Measurements from ENCODE around the gene TRIM72.
A peak's percentile ranks its signal among the peaks of the same experiment; 100 is the strongest.
"Not testable (repeated sequence)": the region's sequence is repeated elsewhere in the genome, so short reads cannot be mapped to it uniquely, and the experiment has no call there.

TRIM72 gene

GRCh38 chr16:31213877-31214707 is at the start of gene TRIM72:
TRIM72 (plus strand) TSS chr16:31214119; CDS start chr16:31214739, 620 bp downstream.
- peak within 1 kb of the TSS; percentile 71 for H3K27ac Mint-ChIP-seq
- peaks cover 42% of the 10 kb centered on the region for H3K4me1 Mint-ChIP-seq (ENCODE audit: low read depth)
- H3K9me3 Mint-ChIP-seq = no peaks in the 10 kb centered on the region
- peak within 1 kb of the TSS; percentile 81 for H3K4me3 Mint-ChIP-seq
- H3K27me3 Mint-ChIP-seq = peaks cover 58% of the 10 kb centered on the region
- H3K36me3 Mint-ChIP-seq (ENCODE audit: low read depth) = no peaks in the 10 kb centered on the region
- intact Hi-C loops (cut with micrococcal nuclease) = no loop called here

GRCh38 chr16:31167315-31167714 is 46.6 kb upstream of the TRIM72 start:
- H3K36me3 Mint-ChIP-seq (ENCODE audit: low read depth) = no peaks in the 10 kb centered on the region
- no peaks in the 10 kb centered on the region for H3K9me3 Mint-ChIP-seq
- H3K4me1 Mint-ChIP-seq (ENCODE audit: low read depth) = peaks cover 4% of the 10 kb centered on the region
- H3K27me3 Mint-ChIP-seq = no peaks in the 10 kb centered on the region
- intact Hi-C loops (cut with micrococcal nuclease) = no loop called here
- H3K4me3 Mint-ChIP-seq = no peak overlapping the region
- H3K27ac Mint-ChIP-seq = no peak overlapping the region

GRCh38 chr16:31168848-31169247 is 45.1 kb upstream of the TRIM72 start:
- Mint-ChIP-seq H3K4me1 (ENCODE audit: low read depth) (peaks cover 10% of the 10 kb centered on the region), H3K27me3 (no peaks in the 10 kb centered on the region), H3K36me3 (ENCODE audit: low read depth) (no peaks in the 10 kb centered on the region), H3K27ac (peak overlapping the region; percentile 25), H3K4me3 (no peak overlapping the region), H3K9me3 (no peaks in the 10 kb centered on the region)
- intact Hi-C loops (cut with micrococcal nuclease) = no loop called here

- H3K27ac Mint-ChIP-seq; H3K9me3 Mint-ChIP-seq; H3K4me1 Mint-ChIP-seq (ENCODE audit: low read depth); H3K4me3 Mint-ChIP-seq; H3K27me3 Mint-ChIP-seq; H3K36me3 Mint-ChIP-seq (ENCODE audit: low read depth); intact Hi-C loops (cut with micrococcal nuclease): not testable (repeated sequence)
Observed at GRCh38 chr16:31170048-31170447, 43.9 kb upstream of the TRIM72 start.

GRCh38 chr16:31177136-31177535 is 36.8 kb upstream of the TRIM72 start:
- Mint-ChIP-seq H3K9me3 (no peaks in the 10 kb centered on the region), H3K27me3 (peaks cover 8% of the 10 kb centered on the region), H3K4me3 (no peak overlapping the region), H3K4me1 (ENCODE audit: low read depth) (peaks cover 38% of the 10 kb centered on the region), H3K27ac (peak overlapping the region; percentile 68), H3K36me3 (ENCODE audit: low read depth) (peaks cover 31% of the 10 kb centered on the region)
- intact Hi-C loops (cut with micrococcal nuclease) = no loop called here

GRCh38 chr16:31179219-31179746 is 34.6 kb upstream of the TRIM72 start:
- H3K36me3 Mint-ChIP-seq (ENCODE audit: low read depth) = peaks cover 52% of the 10 kb centered on the region
- H3K4me3 Mint-ChIP-seq = peak overlapping the region; percentile 98
- H3K9me3 Mint-ChIP-seq = no peaks in the 10 kb centered on the region
- intact Hi-C loops (cut with micrococcal nuclease) = no loop called here
- H3K27ac Mint-ChIP-seq = peak overlapping the region; percentile 100
- peaks cover 8% of the 10 kb centered on the region for H3K27me3 Mint-ChIP-seq
- H3K4me1 Mint-ChIP-seq (ENCODE audit: low read depth) = peaks cover 54% of the 10 kb centered on the region

- Mint-ChIP-seq H3K9me3 (no peaks in the 10 kb centered on the region), H3K36me3 (ENCODE audit: low read depth) (peaks cover 58% of the 10 kb centered on the region), H3K4me1 (ENCODE audit: low read depth) (peaks cover 60% of the 10 kb centered on the region), H3K27ac (peak within 1 kb of the TSS; percentile 100), H3K27me3 (peaks cover 8% of the 10 kb centered on the region), H3K4me3 (peak within 1 kb of the TSS; percentile 98)
- intact Hi-C loops (cut with micrococcal nuclease) = loop anchor here (10.0 kb wide), 1 partner anchor 175 kb away; the partner anchor contains the start of gene ITGAX
Observed at GRCh38 chr16:31179747-31180459, 34.0 kb upstream of the TRIM72 start, which contains the start of gene FUS. FUS (plus strand) TSS chr16:31180139; CDS start chr16:31180215, 76 bp downstream.

- Mint-ChIP-seq H3K9me3 (no peaks in the 10 kb centered on the region), H3K4me3 (peak overlapping the region; percentile 98), H3K4me1 (ENCODE audit: low read depth) (peaks cover 73% of the 10 kb centered on the region), H3K27ac (peak overlapping the region; percentile 100), H3K36me3 (ENCODE audit: low read depth) (peaks cover 72% of the 10 kb centered on the region), H3K27me3 (peaks cover 8% of the 10 kb centered on the region)
- intact Hi-C loops (cut with micrococcal nuclease) = loop anchor here (10.0 kb wide), 1 partner anchor 174 kb away; the partner anchor contains the start of gene ITGAX
Observed at GRCh38 chr16:31181102-31181830, 32.7 kb upstream of the TRIM72 start.

- Mint-ChIP-seq H3K9me3 (no peaks in the 10 kb centered on the region), H3K27ac (peak overlapping the region; percentile 100), H3K27me3 (peaks cover 2% of the 10 kb centered on the region), H3K4me3 (peak overlapping the region; percentile 98), H3K4me1 (ENCODE audit: low read depth) (peaks cover 77% of the 10 kb centered on the region), H3K36me3 (ENCODE audit: low read depth) (peaks cover 83% of the 10 kb centered on the region)
- intact Hi-C loops (cut with micrococcal nuclease) = loop anchor here (10.0 kb wide), 1 partner anchor 172 kb away; the partner anchor contains the start of gene ITGAX
Observed at GRCh38 chr16:31182391-31182790, 31.5 kb upstream of the TRIM72 start.

GRCh38 chr16:31183432-31184428 is 30.2 kb upstream of the TRIM72 start:
- Mint-ChIP-seq H3K4me3 (peak overlapping the region; percentile 28), H3K9me3 (no peaks in the 10 kb centered on the region), H3K27me3 (no peaks in the 10 kb centered on the region), H3K36me3 (ENCODE audit: low read depth) (peaks cover 97% of the 10 kb centered on the region), H3K27ac (peak overlapping the region; percentile 100), H3K4me1 (ENCODE audit: low read depth) (peaks cover 80% of the 10 kb centered on the region)
- intact Hi-C loops (cut with micrococcal nuclease) = loop anchor here (10.0 kb wide), 1 partner anchor 171 kb away; the partner anchor contains the start of gene ITGAX

- Mint-ChIP-seq H3K27me3 (no peaks in the 10 kb centered on the region), H3K36me3 (ENCODE audit: low read depth) (peaks cover 100% of the 10 kb centered on the region), H3K4me1 (ENCODE audit: low read depth) (peaks cover 83% of the 10 kb centered on the region), H3K9me3 (no peaks in the 10 kb centered on the region), H3K27ac (peak overlapping the region; percentile 100), H3K4me3 (peak overlapping the region; percentile 46)
- intact Hi-C loops (cut with micrococcal nuclease) = loop anchor here (10.0 kb wide), 1 partner anchor 170 kb away; the partner anchor contains the start of gene ITGAX
Observed at GRCh38 chr16:31184888-31185287, 29.0 kb upstream of the TRIM72 start.

- peak overlapping the region; percentile 70 for H3K4me3 Mint-ChIP-seq
Observed at GRCh38 chr16:31185339-31185738, 28.6 kb upstream of the TRIM72 start.

More at GRCh38 chr16:31185339-31185738, 28.6 kb upstream of the TRIM72 start:
- Mint-ChIP-seq H3K27ac (peak overlapping the region; percentile 100), H3K9me3 (no peaks in the 10 kb centered on the region), H3K27me3 (no peaks in the 10 kb centered on the region), H3K4me1 (ENCODE audit: low read depth) (peaks cover 88% of the 10 kb centered on the region), H3K36me3 (ENCODE audit: low read depth) (peaks cover 100% of the 10 kb centered on the region)
- intact Hi-C loops (cut with micrococcal nuclease) = loop anchor here (10.0 kb wide), 1 partner anchor 169 kb away; the partner anchor contains the start of gene ITGAX
